Tibial nerve (tissue), 4 donors: ENCODE results near the gene UVSSA.

ENCODE experiments used
- EP300 ChIP-seq, 2 donors: sonication (generic); formaldehyde crosslinking; IDR thresholded peaks; one replicate each; pipeline ENCODE4 v1.6.1; 2017; ENCODE audit warnings: antibody characterized with exemption in 2 of 2, mild to moderate bottlenecking in 1 of 2
- POLR2A ChIP-seq, 2 donors: fragments of 450-650 bp; IDR thresholded peaks; one replicate each; pipeline ENCODE4 v1.6.1; 2017; ENCODE audit warnings: antibody characterized with exemption in 2 of 2, mild to moderate bottlenecking in 2 of 2, moderate library complexity in 2 of 2
- TF ChIP-seq, protein P1 (sequence below), 5 experiments: fragments of 200-600 bp in 3 of 5; fragments of 450-650 bp in 2 of 5; sonication (generic) in 3 of 5; IDR thresholded peaks; one replicate each; pipeline ENCODE4 v1.5.1; 2016 to 2019; ENCODE audit warnings: antibody characterized with exemption in 5 of 5, mild to moderate bottlenecking in 3 of 5, moderate library complexity in 2 of 5

DNA sequence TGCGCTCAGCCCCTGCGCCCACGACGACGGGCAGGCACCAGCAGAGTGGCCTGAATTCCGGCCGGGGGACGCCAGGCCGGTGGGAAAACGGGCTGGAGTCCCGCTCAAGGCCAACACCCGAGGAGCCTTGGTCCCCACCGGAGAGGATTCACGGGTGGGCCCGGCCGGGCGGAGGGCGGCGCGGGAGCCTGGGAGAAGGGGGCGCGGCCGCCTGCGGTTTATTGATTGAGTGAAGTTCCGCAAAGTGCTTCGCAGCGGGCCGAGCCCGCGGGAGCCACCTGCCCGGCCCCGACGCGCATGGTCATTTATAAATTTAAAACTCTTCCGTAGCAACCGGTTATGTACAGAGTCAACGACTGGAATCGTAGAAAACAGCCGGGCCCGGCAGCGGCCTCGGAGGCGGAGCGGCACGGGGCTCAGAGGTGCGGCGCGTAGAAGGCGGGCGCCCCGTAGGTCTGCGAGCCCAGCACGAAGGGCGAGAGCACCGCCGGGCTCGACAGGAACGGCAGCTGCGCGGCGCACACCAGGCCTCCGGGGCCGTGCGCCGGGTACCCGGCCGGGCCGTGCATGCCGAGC, 55.6 kb downstream of the UVSSA start:
- TF ChIP-seq, protein P1, sequence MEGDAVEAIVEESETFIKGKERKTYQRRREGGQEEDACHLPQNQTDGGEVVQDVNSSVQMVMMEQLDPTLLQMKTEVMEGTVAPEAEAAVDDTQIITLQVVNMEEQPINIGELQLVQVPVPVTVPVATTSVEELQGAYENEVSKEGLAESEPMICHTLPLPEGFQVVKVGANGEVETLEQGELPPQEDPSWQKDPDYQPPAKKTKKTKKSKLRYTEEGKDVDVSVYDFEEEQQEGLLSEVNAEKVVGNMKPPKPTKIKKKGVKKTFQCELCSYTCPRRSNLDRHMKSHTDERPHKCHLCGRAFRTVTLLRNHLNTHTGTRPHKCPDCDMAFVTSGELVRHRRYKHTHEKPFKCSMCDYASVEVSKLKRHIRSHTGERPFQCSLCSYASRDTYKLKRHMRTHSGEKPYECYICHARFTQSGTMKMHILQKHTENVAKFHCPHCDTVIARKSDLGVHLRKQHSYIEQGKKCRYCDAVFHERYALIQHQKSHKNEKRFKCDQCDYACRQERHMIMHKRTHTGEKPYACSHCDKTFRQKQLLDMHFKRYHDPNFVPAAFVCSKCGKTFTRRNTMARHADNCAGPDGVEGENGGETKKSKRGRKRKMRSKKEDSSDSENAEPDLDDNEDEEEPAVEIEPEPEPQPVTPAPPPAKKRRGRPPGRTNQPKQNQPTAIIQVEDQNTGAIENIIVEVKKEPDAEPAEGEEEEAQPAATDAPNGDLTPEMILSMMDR (IDR thresholded peaks at IDR 0.05) = no peak
- TF ChIP-seq POLR2A (IDR thresholded peaks at IDR 0.05) (no peak), EP300 (IDR thresholded peaks at IDR 0.05) (no peak)
